Measurements from ENCODE around the gene NT5DC3. TPM values are rescaled to one million over a fixed set of nuclear protein-coding genes. Genes with fewer than 3 reads are reported as not detected.

The NT5DC3 gene
- total RNA-seq, 2 experiments from 2014 or later: 4.7 to 7.5 TPM

- Histone ChIP-seq H4K20me1 (ENCODE audit: insufficient read depth, low read length) (no peaks in the 10 kb centered on the region), H3K4me1 (ENCODE audit: insufficient read depth, low read length, poor library complexity, severe bottlenecking) (peaks cover 3% of the 10 kb centered on the region), H3K79me2 (ENCODE audit: insufficient read depth, low read depth, low read length) (no peaks in the 10 kb centered on the region), H3K36me3 (ENCODE audit: insufficient read depth, low read length) (no peaks in the 10 kb centered on the region), H3K27ac (ENCODE audit: low read depth, low read length, poor library complexity, severe bottlenecking) (no peak overlapping the region), H2AFZ (ENCODE audit: low read length) (no peak overlapping the region), H3K9me3 (ENCODE audit: low read length) (no peaks in the 10 kb centered on the region), H3K4me3 (ENCODE audit: low read depth, low read length, poor library complexity, severe bottlenecking) (no peak overlapping the region), H3K9me2 (ENCODE audit: insufficient read depth, low read length) (no peaks in the 10 kb centered on the region), H3K4me2 (ENCODE audit: low read length) (no peak overlapping the region)
- POLR2A ChIA-PET: interaction anchor here (0.7 kb wide), 1 partner anchor 41 kb away, joined by 3 read pairs; no protein-coding TSS in a partner anchor
- TF ChIP-seq EZH2phosphoT487 (IDR thresholded peaks at IDR 0.05; ENCODE audit: borderline replicate concordance, low read depth, low read length): no peak
- TF ChIP-seq, protein P1, sequence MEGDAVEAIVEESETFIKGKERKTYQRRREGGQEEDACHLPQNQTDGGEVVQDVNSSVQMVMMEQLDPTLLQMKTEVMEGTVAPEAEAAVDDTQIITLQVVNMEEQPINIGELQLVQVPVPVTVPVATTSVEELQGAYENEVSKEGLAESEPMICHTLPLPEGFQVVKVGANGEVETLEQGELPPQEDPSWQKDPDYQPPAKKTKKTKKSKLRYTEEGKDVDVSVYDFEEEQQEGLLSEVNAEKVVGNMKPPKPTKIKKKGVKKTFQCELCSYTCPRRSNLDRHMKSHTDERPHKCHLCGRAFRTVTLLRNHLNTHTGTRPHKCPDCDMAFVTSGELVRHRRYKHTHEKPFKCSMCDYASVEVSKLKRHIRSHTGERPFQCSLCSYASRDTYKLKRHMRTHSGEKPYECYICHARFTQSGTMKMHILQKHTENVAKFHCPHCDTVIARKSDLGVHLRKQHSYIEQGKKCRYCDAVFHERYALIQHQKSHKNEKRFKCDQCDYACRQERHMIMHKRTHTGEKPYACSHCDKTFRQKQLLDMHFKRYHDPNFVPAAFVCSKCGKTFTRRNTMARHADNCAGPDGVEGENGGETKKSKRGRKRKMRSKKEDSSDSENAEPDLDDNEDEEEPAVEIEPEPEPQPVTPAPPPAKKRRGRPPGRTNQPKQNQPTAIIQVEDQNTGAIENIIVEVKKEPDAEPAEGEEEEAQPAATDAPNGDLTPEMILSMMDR (conservative IDR thresholded peaks at IDR 0.05; ENCODE audit: low read length): no peak
- CTCF ChIA-PET (ENCODE audit: unreplicated experiment): no interaction called here
- no peak for DNase-seq (ENCODE audit: low spot score)
- intact Hi-C loops (cut with micrococcal nuclease; ENCODE audit: unreplicated experiment): loop anchor here (10.0 kb wide), 1 partner anchor 469 kb away; no protein-coding TSS in a partner anchor
- no TSS peak for BruUV-seq (replicated peaks)
These were observed 45.3 kb upstream of the NT5DC3 start for GRCh38 chr12:103886195-103886797.

- ChIA-PET CTCF (ENCODE audit: unreplicated experiment) (interaction anchor here (0.5 kb wide), 1 partner anchor 411 kb away, joined by 3 read pairs; no protein-coding TSS in a partner anchor), POLR2A (interaction anchor here (1.0 kb wide), 1 partner anchor 219 kb away, joined by 3 read pairs; no protein-coding TSS in a partner anchor)
- intact Hi-C loops (cut with micrococcal nuclease; ENCODE audit: unreplicated experiment): loop anchor here (1.0 to 10.0 kb wide), 3 partner anchors 72 to 470 kb away; a partner anchor contains a TSS
- Histone ChIP-seq H3K9me3 (ENCODE audit: low read length) (no peaks in the 10 kb centered on the region), H3K36me3 (ENCODE audit: insufficient read depth, low read length) (no peaks in the 10 kb centered on the region), H2AFZ (ENCODE audit: low read length) (no peak overlapping the region), H3K27ac (ENCODE audit: low read depth, low read length, poor library complexity, severe bottlenecking) (no peak overlapping the region), H3K4me3 (ENCODE audit: low read depth, low read length, poor library complexity, severe bottlenecking) (no peak overlapping the region), H4K20me1 (ENCODE audit: insufficient read depth, low read length) (no peaks in the 10 kb centered on the region), H3K4me1 (ENCODE audit: insufficient read depth, low read length, poor library complexity, severe bottlenecking) (peaks cover 13% of the 10 kb centered on the region), H3K4me2 (ENCODE audit: low read length) (no peak overlapping the region), H3K79me2 (ENCODE audit: insufficient read depth, low read depth, low read length) (no peaks in the 10 kb centered on the region), H3K9me2 (ENCODE audit: insufficient read depth, low read length) (no peaks in the 10 kb centered on the region)
- TF ChIP-seq, protein P1 (conservative IDR thresholded peaks at IDR 0.05; ENCODE audit: low read length): peak; percentile 80
- no peak for TF ChIP-seq EZH2phosphoT487 (IDR thresholded peaks at IDR 0.05; ENCODE audit: borderline replicate concordance, low read depth, low read length)
- BruUV-seq (replicated peaks): no TSS peak
- peak; percentile 61 for DNase-seq (ENCODE audit: low spot score)
These were observed 43.3 kb upstream of the NT5DC3 start for GRCh38 chr12:103884316-103884715.

DNA sequence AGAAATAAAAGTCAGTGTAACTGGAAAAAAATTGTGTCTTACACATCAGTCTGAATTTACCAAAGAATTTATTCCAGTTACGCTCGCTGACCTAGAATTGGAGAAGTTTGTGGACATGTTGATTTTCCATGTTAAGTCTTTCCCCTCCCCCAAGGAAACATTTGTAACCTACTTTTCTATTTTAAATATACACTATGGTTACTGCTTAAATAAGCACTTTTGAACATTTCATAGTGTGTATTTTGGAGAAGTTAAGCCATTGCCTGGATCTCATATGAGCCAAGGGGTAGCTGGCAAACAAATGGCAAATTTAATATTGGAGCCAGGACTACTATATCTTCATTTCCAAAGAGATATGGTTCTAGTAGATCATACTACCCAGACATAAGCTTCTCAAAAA, 42.9 kb upstream of the NT5DC3 start:
- no peak overlapping the region for H3K4me2 ChIP-seq (ENCODE audit: low read length)
- BruUV-seq (replicated peaks): no TSS peak
- no peaks in the 10 kb centered on the region for H3K9me3 ChIP-seq (ENCODE audit: low read length)
- CTCF ChIA-PET (ENCODE audit: unreplicated experiment): no interaction called here
- H2AFZ ChIP-seq (ENCODE audit: low read length): no peak overlapping the region
- intact Hi-C loops (cut with micrococcal nuclease; ENCODE audit: unreplicated experiment): loop anchor here (1.0 to 10.0 kb wide), 3 partner anchors 73 to 471 kb away; a partner anchor contains a TSS
- POLR2A ChIA-PET: interaction anchor here (0.6 to 1.0 kb wide), 2 partner anchors 220 to 228 kb away, joined by 3 read pairs; no protein-coding TSS in a partner anchor
- H4K20me1 ChIP-seq (ENCODE audit: insufficient read depth, low read length): no peaks in the 10 kb centered on the region
- H3K36me3 ChIP-seq (ENCODE audit: insufficient read depth, low read length): no peaks in the 10 kb centered on the region
- no peak for DNase-seq (ENCODE audit: low spot score)
- H3K27ac ChIP-seq (ENCODE audit: low read depth, low read length, poor library complexity, severe bottlenecking): no peak overlapping the region
- no peaks in the 10 kb centered on the region for H3K9me2 ChIP-seq (ENCODE audit: insufficient read depth, low read length)
- H3K4me1 ChIP-seq (ENCODE audit: insufficient read depth, low read length, poor library complexity, severe bottlenecking): peaks cover 13% of the 10 kb centered on the region
- no peaks in the 10 kb centered on the region for H3K79me2 ChIP-seq (ENCODE audit: insufficient read depth, low read depth, low read length)
- H3K4me3 ChIP-seq (ENCODE audit: low read depth, low read length, poor library complexity, severe bottlenecking): no peak overlapping the region
- TF ChIP-seq, protein P1 (conservative IDR thresholded peaks at IDR 0.05; ENCODE audit: low read length): no peak
- no peak for TF ChIP-seq EZH2phosphoT487 (IDR thresholded peaks at IDR 0.05; ENCODE audit: borderline replicate concordance, low read depth, low read length)

Data from OCI-LY7 (cell line).